OCI-LY3 (cell line): ENCODE results near the gene SAMD10.

Source experiments
- CTCF ChIP-seq: fragments of 200-600, 300-600 bp; sonication (generic); IDR thresholded peaks from 2 replicates; pipeline ENCODE4 v1.5.1; 2014; ENCODE audit warnings: antibody characterized with exemption, low read length, low read depth
- EZH2phosphoT487 ChIP-seq: fragments of 200-600 bp; shearing (Covaris generic); IDR thresholded peaks from 2 replicates; pipeline ENCODE4 v1.6.1; 2018; ENCODE audit warnings: antibody characterized with exemption, mixed run types, low read depth

GRCh38 chr20:63940472-63941266 is 38.8 kb downstream of the SAMD10 start:
- no peak for TF ChIP-seq CTCF
- TF ChIP-seq EZH2phosphoT487, result no peak
